ENCODE results near the gene ALKBH5.
A peak's percentile ranks its signal among the peaks of the same experiment; 100 is the strongest.

Gene ALKBH5

DNA sequence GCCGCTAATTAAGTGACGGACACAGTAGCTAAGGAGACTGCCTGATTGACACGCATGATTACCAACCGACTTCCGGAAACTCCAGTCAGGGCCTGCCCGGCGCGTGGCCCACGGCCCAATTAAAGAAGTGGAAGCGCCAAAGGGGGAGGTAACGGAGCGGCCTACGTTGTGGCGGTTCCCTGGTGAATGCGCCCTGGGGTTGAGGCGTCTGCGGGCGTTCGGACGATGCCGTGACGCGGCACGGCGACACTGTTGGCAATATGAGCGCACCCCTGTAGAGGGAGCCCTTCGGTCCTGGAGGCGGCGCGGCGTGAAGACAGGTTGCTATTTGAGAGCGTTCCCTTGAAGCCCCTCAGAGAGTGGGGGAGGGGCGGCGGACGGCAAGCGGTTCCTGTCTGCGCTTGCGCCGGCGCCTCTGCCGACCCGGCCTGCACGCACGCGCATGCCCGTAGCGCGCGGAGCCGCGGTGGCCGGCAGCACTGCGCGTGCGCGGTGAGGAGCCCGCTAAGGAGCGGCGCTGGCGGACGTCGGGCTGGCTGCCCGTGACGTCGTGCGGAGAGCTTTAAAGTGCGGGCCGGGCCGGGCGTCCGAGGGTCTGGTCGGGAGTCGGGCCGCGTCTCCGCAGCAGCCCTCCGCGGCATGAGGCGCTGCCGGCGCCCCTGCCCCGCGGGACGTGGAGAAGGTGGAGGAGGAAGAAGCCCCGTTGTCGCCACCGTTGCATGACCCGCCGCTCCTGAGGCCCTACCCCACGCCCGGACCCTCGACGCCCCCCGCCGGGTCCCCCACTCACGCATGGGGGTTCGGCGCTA is at the start of gene ALKBH5:
ALKBH5 (plus strand) TSS at position 495 of the 809 bp plus-strand sequence. CDS start 416 bp downstream, outside the sequence.
- DNase-seq, result peak; percentile 99

DNA sequence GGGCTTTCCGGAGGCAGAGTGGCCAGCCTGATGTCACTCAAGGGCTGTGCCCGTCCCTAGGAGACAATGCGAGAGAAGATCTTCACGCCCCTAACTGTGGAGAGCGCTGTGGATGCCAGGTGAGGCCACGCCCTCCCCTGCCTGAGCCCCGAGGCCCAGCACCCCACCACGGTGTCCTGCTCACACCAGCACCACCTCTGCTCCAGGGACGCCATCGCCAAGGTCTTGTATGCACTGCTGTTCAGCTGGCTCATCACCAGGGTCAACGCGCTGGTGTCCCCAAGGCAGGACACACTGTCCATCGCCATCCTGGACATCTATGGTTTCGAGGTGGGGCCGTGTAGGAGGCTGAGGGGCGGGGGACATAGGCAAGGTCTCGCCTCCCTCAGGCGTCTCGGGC is 47.3 kb upstream of the ALKBH5 start:
- no peak for DNase-seq

DNA sequence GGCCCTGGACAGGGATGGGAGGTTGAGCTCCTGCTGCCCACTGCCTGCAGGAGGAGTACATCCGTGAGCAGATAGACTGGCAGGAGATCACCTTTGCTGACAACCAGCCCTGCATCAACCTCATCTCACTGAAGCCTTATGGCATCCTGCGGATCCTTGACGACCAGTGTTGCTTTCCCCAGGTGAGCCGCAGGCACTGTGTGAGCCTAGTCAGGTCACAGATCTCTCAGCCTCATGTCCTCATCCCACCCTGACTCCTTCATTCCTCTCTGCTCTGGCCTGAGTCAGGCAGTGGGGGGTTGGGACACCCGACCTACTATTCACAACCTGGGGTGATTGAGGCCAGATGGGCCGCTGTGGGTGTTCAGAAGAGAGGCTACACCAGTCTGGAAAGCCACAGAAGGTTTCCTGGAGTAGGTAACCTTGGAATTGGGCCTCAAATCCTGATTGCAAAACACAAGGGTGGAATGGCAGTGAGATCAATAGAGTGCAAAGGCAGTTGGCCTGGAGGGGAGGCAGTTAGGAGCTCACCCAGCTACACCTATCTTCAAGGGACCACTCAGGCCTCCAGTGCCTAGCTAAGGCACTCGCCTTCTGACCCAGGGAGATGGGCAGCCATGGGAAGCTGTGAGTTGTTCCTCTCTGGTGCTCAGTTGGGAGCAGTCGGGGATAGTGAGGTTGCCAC is 45.4 kb upstream of the ALKBH5 start:
- DNase-seq, result no peak

DNA sequence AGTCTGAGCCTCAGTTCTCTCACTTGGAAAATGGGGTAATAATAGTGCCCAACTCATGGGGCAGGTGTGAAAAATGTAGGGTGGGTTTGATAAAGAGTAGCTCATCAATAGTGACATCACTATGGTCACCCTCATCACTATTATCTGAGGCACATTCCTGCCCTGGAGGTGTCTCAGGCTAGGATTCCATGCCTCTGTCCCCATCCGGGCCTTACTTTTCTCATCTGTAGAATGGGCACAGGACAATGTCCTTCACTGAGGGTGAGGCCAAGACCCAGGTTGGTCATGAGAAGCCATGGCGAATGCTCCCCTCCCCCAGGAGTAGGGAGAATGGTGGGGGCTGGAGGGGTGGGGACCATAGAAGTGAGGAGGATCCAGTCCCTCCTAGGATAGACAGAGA is 44.5 kb upstream of the ALKBH5 start:
- DNase-seq, result no peak

DNA sequence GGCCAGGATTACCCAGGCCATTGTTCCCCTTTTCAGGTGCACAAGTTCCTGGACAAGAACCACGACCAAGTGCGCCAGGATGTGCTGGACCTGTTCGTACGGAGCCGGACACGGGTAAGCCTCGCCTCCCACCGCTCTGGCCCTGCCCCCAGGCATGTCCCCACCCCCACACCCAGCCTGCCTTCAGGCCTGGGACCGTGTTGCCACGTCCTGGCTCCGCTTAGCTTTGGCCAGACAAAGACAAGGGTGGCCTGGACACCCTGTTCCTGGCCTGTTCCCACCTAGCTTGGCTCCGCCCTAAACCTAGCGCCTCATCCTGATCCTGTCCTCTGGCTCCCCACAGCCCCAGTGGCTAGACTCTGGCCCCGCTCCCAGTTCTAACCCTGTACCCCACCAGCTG is 44.1 kb upstream of the ALKBH5 start:
- no peak for DNase-seq

DNA sequence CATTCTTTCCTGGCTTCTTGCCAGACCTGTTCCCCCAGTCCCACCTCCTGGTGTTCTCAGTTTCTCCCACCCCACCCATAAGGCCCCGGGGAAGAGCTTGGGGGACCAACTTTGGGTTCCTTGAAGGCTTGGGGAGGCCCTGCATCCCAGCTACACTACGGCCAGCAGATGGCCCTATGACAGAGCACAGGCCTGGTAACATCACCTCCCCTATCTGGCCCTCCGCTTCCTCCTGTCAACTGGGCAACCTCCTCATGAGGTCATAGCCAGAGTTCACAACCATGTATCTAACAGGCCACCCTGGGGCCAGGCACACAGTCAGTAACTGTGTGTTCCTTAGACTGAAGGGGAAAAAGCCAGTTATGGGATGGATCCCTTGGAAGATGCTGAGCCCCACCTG is 43.7 kb upstream of the ALKBH5 start:
- DNase-seq, result no peak

DNA sequence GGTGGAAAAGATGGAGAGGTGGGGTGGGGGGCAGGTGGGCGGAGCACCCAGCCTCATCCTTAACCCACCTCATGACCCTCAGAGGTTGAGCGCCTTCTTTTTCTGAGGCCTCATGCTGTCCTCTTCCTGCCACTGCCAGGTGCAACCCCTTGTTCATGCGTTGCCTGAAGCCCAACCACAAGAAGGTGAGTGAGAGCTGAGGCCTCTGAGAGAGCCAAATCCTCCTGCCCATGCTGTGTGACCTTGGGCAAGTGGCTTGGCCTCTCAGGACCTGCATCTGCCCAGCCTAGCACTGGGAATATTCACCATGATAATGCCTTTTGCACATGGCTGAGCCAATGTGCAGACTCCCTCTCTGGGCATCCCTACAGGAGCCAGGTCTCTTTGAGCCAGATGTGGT is 43.0 kb upstream of the ALKBH5 start:
- no peak for DNase-seq

DNA sequence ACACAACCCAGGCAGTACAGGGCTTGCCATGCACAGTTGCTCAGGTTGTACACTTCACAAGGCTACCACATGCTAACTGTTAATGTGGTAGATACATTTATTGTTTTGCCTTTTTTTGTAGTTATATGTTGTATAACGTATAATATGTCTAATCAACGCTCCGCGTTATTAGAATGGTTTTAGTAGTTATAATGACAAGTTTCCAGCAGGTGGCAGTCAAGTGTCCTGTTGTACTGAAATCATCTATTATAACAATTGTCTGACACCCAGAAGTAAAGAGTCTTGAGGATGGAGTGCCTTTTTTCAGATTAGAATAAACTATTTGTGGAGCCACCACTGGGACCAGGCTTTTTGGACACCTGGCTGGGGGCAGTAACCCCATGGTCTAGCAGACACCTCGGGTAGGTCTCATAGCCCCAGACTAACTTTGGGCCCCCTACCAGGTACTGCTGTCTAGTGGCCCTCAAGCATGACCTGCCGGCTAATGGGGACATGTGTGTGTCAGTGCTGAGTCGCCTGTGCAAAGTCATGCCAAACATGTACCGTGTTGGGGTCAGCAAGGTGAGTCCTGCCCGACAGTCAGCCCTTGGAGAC is 42.3 kb upstream of the ALKBH5 start:
- peak; percentile 56 for DNase-seq

DNA sequence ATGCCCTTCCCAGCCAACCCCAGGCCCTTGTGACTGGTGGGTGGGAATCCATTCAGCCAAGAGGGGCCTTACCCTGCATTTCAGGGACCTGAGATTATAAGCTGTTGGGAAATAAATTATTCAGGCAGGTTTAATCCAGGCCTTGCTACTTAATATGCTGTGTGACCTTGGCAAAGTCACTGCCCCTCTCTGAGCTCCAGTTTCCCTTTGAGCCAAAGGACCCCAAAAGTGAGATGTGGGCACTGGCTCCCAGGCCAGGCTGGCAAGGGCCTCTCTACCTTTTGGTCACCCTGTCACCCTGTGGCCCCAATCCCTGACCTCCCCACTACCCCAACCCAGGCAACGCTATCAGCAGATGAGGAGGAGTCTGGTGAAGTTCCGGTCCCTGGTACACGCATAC is 41.2 kb upstream of the ALKBH5 start:
- DNase-seq, result no peak

DNA sequence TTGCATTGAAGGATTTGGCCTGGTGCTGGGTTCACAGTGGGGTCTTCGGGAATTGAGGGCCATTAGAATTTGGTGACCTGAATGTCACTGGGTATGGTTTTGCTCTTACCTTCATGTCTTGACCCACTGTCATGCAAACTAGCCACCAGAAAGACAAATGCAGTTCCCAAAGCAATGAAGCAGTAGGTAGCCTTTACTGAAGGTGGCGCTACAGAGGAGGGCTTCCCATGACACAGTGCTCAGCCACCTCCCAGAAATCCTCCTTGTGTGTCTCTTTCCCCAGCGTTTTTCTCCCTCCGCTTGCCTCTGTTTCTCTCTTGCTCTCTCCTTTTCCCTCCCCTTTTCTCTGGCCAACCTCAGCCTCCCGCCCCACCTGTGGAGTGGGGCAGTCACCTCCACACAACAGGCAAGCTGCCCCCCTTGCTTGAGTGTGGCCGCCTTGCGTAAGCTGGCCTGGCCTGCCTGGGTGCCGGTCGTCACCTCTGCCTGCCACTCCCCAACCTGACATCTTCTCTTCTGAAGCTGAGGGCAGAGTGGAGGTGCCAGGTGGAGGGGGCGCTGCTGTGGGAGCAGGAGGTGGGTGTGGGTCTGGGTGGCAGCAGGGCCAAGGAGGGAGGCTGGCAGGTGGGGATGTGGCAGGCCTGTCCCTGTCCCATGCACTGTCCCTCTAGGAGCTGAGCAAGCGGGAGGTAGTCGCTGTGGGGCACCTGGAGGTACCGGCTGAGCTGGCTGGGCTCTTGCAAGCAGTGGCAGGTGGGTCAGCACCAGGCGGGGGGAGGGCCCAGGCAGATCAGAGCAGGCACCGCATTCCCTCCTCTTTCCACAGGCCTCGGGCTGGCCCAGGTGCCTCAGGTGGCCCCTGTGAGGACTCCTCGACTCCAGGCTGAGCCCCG is 40.3 kb upstream of the ALKBH5 start:
- DNase-seq, result no peak

DNA sequence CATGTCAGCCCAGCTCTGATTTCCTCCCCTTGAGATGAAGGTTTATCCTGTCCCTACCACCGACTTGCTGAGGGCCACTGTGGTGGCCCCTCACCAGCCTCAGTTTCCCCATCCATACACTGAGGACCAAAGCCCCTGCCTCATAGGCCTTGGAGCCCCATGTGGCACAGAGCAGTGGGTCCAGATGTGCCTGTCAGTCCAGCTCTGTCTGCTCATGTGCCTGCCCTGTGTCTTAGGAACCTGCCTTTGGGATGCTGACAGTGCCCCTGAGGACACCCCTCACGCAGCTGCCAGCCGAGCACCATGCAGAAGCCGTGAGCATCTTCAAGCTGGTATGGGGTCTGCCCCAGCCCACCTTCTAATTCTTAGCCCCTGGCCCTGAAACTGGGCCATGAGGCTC is 39.4 kb upstream of the ALKBH5 start:
- DNase-seq, result no peak

DNA sequence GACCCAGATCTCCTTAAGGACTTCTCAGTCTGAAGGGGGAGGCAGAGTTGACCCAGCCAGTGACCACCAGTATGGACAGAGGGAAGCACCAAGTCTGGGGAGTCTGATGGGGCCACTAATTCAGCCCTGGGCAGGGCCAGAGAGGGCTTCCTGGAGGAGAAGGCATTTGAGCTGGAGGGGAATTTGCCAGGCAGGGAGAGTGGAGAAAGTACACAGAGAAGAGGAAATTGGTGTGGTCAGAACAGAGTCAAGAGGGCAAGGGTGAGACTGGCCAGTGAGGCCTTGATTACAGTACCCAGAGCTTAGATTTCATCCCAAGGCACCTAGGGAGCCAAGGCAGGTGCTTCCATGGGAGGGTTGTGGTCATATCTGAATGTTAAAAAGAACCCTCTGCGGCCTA is 38.8 kb upstream of the ALKBH5 start:
- no peak for DNase-seq

DNA sequence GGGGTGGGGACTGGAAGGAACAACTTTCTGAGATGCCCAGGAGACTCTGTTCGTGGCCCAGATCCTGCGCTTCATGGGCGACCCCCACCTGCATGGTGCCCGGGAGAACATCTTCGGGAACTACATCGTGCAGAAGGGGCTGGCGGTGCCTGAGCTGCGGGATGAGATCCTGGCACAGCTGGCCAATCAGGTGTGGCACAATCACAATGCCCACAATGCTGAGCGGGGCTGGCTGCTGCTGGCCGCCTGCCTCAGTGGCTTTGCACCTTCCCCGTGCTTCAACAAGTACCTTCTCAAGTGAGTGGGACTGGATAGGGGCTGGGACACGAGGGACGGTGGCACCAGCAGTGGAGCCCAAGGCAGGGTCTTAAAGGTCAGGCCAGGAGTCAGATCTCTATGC is 37.8 kb upstream of the ALKBH5 start:
- no peak for DNase-seq

DNA sequence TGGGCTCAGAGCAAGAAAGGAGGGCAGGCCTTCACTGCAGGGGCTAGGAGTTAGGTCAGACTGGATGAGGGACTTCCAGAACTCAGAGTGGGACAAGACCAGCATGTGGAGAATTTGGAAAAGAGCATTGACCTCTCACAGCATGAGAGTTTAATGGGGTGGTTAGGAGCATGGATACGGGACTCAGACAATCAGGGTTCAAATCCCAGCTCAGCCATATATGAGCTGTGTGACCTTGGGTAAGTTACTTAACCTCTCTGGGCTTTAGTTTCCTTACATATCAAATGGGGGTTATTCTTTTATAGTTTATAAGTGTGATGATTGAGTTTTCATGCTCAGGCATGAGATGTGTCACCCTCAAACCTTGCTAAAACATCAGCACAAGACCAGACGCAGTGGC is 37.4 kb upstream of the ALKBH5 start:
- no peak for DNase-seq

DNA sequence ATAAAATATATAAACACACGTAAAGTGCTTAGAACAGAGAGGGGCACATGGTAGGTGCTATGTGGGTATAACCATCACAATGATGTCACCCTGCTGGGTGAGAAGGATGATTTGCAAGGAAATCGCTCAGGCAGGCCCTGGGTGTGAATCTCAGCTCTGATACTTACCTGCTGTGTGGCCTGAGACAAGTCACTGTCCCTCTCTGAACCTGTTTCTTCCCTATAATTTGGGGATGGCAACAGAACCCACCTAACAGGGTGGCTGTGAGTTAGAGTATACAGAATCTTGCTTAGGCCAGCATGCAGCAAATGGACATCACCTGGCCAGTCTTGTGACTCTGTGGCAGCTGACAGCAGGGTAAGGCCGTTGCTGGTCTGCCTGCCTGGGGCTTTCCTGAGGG is 36.6 kb upstream of the ALKBH5 start:
- DNase-seq, result no peak

DNA sequence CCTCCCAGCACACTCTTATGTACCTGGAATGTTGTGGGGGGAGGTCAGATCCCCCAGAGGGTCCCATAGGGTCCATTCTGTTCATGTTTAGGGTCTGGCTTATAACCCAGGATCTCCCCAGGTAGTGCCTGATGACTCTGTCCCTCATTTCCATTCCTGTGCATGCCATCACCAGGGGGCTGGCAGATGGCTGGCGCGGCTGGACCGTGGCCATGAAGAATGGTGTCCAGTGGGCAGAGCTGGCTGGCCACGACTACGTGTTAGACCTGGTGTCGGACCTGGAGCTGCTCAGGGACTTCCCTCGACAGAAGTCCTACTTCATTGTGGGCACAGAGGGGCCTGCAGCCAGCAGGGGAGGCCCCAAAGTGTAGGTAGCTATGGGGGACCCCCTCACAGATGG is 35.0 kb upstream of the ALKBH5 start:
- no peak for DNase-seq

DNA sequence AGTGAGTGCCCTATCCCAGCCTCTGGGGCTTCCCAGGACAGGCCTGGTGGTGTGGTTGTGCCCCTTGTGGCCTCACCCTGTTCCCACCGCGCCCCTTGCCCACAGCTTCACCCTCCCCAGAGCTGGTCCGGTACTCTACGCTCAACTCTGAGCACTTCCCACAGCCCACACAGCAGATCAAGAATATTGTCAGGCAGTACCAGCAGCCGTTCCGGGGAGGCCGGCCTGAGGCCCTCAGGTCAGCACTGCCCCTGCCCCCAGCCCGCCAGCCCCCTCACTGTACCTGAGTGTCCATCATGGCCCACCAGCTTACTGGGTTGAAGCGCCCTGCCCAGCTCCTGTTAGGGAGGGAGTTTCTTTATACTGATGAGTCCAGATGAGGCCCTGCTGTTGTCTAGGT is 32.3 kb upstream of the ALKBH5 start:
- DNase-seq, result no peak

DNA sequence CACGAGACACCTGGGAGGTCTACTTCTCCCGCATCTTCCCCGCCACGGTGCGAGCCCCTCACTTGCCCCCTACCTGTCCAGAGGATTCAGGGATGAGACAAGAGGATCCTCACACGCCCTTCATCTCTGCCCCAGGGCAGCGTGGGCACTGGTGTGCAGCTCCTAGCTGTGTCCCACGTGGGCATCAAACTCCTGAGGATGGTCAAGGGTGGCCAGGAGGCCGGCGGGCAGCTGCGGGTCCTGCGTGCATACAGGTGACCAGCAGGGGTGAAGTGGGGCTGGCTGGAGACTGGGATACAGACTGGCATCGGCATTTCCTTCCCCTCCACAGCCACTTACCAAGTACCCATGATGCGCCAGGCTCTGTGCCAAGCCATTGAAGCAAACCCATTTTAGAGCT is 28.4 kb upstream of the ALKBH5 start:
- DNase-seq, result no peak

DNA sequence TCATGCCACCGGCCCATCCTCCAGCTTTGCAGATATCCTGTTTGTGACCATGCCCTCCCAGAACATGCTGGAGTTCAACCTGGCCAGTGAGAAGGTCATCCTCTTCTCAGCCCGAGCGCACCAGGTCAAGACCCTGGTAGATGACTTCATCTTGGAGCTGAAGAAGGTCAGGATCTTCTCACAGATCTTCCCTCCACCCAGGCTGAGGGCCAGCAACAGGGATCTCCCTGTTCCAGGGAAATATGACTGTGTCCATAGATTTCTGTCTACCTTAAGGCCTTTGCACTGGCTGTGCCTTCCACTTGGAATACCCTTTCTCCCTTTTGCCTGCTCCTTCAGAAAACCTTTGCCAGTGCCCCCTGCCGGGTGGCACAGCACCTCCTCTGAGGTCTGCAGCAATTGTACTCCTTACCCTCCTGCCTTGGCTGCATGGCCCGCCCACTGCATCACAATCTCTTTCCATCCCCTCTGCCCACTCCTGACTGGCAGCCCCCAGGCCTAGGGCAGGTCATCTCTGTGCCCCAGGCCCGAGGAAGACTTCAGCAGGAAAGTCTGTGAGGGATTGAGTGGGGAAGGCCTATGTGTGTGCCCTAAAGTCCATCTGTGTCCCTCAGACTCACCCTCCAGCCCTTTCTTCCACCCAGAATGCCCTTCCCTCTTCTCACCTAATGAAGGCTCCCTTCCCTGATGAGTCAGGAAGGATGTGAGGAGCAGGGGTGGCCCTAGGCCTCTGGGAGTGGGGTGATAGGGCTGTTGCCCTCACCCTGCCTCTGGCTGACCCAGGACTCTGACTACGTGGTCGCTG is 27.3 kb upstream of the ALKBH5 start:
- DNase-seq, result no peak

DNA sequence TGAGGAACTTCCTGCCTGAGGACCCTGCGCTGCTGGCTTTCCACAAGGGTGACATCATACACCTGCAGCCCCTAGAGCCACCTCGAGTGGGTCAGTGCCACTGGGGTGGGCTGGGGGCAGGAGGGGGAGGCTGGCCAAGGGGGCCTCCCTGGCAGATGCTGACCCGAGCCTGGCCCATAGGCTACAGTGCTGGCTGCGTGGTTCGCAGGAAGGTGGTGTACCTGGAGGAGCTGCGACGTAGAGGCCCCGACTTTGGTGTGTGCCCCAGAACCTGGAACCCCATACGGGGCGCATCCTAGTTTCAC is 26.7 kb upstream of the ALKBH5 start:
- DNase-seq, result no peak

DNA sequence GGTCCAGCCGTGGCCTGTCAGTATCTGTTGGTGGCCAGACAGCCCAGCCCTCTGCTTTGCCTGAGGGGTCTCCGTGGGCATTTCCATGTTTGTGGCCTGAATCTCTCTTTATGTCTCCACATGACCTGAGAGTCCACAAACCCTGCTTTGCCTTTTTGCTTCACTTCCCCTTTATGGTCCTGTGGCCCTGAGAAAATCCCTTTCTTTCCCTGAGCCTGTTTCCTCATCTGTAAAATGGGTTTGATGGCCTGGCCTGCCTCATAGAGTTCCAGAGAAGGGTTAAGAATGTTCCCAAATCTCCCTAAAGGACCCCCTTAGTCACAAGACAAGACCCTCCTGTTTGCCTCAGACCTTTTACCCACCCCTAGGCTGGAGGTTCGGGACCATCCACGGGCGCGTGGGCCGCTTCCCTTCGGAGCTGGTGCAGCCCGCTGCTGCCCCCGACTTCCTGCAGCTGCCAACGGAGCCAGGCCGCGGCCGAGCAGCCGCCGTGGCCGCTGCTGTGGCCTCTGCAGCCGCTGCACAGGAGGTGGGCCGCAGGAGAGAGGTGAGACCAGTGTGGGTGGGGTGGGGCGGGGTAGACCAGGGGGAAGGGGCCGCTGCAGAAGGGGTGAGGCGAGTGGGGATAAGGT is 26.2 kb upstream of the ALKBH5 start:
- DNase-seq, result no peak

DNA sequence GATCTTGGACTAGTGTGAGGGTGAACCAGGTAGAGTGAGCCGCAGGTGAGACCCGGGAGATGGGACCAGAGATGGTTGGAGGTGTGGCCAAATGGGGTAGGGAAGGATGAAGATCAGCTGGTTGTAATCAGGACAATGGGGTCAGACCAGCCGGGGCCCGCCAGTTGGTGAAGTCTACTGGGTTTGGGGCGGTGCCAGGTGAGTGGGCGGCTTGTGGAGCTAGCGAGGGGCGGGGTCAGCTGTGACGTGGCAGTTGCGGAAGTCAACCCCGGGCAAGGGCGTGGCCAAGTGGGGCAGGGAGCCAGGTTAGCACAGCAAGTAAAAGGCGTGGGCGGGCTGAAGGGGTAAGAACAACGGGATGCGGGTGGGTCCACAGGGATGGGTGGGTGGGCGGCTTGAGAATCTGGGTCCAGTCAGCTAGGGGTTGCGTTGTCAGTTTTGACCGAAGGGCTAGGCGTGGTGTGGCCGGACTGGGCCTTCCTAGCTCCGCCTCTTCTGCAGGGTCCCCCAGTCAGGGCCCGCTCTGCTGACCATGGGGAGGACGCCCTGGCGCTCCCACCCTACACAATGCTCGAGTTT is 25.5 kb upstream of the ALKBH5 start:
- DNase-seq, result peak; percentile 98

Measured in NCI-H146 (cell line).